NCI-H146 treated with DMSO at 0.1 percent for 48 hours (cell line): Measurements from ENCODE around the gene CORO2B.

Experiments used
- DNase-seq: peaks from one replicate; lab custom pipeline; 2025; ENCODE audit not compliant: unreplicated experiment; lab: John Stamatoyannopoulos, UW

Gene CORO2B

DNA sequence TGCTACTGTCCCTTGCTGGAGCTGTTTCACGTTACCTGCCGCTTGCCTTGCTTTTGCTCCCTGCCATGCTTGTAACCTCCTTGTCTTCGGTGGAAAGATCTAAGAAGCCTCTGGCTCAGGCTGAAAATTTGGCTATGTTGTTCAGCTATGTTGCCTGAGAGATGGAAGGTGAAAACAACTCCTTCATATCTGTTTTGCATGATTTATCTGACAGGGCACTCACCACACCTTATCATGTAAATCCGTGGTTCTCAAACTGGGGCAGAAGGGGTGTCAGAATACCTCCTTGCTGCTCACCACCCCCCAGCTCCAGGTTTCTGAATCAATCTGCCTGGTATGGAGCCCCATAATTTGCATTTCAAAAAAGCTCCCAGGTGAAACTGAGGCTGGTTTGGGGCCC is 6.5 kb upstream of the CORO2B start:
- no peak for DNase-seq

DNA sequence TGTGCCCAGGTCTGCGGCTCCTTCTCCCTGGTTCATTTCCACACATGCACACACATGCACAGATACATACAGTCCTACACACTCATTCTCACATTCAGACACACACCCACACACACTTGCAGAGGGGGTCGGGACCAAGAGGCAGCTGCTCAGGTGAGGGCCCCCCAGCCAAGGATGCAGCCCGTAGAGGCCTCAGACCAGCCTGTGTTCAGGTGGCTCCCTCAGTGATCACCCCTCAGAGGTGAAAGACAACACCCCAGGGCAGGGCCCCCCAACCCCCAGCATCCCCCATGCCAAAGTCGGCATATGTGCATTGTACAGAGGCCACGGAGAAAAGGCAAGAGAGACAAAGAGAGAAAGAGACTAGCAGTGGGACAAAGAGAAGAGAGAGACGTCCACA is 5.9 kb upstream of the CORO2B start:
- DNase-seq: no peak

DNA sequence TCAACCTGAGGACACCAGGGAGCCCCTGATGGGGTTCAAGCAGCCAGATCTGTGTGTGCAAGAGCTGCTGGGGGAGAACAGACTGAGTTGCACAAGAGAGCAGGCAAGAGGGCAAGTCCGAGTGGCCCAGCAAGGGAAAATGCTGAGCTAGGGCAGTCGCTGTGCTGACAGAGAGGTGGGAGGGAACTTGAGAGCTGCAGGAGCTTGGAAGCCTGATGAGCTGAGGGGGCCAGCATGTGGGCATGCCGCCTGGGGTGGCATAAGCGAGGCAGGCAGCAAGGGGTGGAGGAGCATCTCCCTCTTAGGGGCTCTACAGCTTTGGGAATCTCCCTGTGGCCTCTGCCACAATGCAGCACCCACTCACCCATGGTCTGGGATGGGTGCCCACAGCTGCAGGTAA is 4.7 kb upstream of the CORO2B start:
- DNase-seq: no peak

DNA sequence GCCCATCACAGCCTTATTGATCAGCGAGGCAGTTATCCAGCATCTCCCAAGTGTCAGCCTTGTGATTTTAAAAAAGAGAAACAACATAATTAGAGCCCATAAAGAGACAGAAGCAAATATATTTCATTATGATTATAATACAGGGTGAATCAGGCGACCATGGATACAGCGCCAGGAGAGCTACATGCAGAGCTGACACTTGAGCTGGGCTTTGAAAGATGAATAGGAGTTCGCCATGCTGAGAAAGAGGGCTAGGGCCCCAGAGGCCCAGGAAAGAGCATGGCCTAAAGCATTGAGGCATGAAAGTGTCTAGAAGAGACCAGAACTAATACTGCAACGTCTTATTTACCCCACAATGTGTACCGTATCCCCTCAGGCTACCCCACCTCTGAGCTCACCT is 4.2 kb upstream of the CORO2B start:
- no peak for DNase-seq

DNA sequence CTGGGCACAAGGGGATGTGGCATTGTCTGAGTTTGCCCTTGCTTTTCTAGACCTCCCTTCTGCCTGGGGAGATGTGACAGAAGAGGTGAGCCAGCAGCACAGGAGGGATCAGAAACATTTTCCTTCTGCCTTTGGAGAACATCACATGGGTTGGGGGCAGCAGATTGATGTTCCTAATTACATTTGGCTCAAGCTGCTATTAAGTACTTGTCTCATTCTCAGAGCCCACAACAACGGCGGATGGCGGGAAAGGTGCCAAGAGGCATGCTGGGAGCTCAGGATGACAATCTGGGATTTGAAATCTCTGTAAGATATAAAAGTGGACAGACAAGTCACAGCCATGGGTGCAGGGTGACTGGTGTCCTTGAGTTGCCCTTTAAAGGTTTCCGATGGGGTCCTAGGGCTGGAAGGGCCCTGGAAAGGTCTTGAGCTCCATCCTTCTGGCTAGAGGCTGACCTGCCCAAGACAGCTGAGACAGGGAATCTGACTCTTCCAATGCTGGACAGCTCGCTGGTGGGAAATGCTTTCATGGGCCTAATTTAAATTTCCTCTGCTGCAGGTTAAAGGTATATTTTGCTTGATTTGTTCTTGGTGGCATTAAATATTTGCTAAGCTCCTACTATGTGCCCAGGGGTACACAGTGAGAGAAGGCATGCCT is 2.4 kb upstream of the CORO2B start:
- DNase-seq: no peak

DNA sequence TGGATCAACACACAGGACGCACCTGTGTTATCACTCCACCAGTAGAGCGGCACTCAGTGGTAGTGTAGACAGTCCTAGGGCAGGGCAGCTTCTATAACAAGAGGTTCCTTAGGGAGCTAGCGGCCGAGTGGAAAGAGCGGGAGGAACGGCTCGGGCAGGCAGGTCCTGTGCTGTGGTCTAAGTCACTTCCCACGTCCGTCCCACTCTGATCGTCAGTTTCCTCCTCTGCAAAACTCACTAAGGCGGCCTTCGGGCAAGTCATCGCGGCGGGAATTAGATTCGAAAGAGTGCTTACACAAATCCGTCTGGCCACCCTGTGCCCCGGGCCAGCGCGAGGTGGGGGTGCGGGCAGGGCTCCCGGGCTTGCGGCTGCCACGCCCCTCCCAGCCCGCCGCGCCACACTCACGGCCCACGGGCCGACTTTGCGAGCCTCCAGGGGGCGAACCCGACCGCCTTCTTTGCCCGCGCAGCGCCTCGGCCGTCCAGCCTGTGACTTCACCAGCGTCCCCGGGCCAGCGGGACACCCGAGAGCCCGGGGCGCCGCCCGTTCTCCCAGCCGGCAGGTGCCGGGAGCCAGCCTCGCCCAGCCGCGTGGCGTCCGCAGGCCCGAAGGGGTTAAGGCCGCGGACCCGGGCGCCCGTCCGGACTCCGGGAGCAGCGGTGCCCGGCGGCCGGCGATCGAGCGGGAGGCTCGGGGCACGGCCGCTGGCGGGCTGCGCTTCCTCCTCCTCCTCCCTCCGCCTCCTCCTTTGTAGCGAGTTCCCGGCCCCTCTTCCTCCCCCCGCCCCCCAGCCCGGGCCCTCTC is 416 bp upstream of the CORO2B start:
- peak; percentile 32 for DNase-seq

DNA sequence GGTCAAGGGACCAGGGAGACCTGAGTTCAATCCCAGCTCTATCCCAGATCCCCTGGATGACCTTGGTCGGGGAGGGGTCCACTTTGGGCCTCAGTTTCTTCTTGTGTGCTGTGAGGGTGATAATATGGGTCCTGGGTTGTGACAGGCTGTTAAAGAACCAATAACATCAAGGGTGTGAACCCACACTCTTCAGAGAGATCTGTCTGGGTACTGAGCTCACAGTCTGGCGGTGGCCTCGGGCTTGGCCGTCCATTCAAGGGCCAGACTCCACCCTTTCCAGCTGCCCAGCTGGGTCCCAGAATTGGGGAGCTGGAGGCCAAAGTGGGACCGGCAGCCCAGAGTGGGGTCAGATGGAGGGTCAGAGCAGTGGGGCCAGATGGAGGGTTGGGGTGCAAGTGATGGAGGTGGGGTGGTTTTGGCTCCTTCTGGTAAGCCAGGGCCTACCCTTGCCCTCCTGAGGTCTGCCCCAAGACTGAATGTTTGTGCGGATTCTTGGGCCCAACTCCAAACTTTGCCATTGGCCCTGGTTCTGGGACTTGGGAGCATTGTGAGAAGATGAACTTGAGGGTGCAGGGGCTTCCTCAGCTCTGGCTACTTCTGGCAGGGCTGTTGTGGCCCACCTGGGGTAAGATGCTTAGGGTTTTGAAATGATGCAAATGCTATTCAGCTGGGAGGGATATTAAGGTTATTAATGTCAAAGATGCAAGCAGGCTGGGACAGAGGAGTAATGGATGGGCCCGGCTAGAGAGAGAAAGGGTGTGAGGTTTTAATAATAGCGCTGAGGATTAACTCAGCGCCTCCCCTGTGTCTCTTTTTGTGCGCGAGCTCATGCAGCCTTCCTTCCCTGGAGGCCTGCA is 1.5 kb downstream of the CORO2B start:
- no peak for DNase-seq

DNA sequence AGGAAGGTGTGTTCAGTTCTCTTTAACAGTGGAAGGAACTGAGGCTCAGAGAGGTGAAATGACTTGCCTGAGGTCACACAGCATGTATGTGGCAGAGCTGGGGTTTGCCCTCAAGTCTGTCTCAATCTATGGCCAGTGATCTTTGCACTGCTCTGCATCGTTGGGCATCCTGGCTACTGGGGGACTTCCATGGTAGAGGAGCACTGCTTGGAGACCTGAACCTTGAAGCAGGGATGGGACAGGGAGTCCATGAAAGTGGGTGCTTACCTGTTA is 2.0 kb downstream of the CORO2B start:
- DNase-seq: no peak

DNA sequence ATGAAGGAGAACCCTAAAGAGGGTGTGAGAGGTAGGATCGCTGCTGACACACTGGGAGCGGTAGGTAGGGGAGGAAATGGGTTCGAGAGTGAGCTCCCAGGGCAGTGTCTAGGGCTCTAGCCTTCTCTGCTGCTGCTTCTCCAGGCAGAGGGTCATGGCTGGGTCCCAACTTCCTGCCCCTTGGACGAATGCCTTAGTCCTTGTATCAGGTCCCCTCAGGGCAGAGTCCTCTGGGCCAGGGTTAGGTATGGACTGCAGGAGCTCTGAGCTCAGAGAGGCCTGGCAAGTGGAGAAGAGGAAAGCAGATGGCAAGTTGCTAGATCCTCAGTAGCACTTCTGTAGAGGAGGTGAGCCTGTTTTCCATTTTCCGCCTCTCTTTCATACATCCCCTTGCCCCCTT is 2.9 kb downstream of the CORO2B start:
- no peak for DNase-seq

DNA sequence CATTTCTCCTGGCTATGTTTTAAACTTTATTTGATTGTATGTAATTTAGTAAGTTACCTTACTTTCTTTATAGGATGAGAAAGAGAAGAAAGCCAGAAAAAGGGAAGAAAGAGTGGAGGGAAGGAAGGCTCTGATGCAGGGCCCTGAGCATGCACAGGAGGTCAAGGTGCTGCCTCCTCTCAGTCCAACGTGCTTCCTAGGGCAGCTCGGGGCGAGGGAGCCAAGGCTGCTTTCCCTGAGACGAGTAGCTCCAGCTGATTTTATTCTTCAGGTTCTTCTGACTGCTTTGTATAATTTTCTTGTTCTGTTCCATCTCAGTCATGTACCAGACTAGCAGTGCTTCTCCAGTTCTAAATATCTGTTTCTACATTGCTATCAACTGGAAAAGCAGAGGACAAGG is 3.4 kb downstream of the CORO2B start:
- DNase-seq: no peak

DNA sequence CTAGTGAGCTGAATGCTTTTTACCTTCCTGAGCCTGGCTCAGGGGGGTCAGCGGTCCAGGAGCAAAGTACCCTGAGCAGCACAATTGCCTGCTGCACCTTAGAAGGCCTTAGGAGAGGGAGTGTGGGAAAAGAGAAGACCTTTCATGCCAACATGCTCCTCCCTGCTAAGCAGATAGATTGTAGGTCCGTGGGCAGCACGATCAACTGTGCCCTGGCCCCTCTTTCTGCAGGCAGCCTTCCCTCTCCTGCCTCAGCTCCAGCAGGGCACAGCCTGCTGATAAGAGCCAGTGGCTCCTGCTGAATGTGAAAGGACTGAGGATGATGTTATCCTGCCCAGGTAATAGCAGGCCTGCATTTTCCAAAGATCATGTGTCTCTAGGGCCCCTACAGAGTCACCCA is 4.1 kb downstream of the CORO2B start:
- no peak for DNase-seq

DNA sequence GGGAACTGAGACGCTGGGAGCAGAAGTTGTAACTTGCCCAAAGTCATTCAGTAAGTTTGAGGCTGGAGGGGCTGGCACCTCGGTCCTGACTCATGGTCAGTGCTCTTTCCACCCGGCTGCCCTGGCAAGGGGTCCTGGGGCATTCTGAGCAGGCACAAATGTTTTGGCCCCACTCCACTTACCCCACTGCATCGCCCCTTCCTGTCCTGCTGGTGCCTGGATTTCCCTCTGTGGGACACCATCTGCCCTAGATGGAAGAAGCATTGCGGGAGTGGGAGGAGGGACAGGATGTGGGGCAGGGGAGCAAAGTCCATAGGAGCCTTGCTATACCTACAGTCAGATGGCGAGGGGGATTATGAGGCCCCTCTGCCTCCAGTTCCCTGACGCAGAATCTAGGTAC is 4.5 kb downstream of the CORO2B start:
- no peak for DNase-seq

DNA sequence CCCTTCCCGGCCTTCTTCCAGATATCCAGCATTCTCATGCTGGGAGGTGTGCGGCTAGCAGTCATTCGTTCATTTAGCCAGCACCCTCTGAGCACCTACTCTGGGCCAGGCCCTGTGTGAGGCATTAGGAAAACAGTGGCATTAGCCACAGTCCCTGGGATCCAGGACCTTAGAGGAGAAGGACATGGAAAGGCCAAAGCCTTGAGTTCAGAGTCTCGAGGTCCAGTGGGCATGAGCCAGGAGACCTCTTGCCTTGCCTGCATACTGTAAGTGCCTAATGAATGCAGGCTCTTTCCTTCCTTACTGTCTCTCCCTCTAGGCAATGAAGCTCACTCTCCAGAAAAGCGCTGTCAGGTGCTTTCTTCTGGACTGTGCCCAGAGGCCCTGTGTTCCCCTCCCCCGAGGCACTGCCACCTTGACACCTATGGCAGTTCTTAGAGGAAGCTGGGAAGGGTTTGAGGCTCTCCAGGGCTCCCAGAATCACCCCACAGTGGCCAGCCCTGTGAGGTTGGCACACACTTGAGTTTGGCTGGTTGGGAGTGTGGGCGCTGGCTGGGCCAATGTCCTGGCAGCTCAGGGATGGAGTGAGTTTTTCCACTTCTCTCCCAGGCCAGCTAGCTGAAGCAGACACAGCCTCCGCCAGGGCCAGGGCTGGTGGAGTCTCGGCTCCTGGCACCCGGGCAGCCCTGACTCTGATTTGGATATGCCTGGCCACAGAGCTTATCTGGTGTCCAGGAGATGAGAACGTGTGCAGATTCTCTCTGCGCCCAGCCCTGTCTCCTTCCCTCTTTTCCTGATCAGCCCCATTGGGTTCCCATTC is 5.4 kb downstream of the CORO2B start:
- DNase-seq: no peak

DNA sequence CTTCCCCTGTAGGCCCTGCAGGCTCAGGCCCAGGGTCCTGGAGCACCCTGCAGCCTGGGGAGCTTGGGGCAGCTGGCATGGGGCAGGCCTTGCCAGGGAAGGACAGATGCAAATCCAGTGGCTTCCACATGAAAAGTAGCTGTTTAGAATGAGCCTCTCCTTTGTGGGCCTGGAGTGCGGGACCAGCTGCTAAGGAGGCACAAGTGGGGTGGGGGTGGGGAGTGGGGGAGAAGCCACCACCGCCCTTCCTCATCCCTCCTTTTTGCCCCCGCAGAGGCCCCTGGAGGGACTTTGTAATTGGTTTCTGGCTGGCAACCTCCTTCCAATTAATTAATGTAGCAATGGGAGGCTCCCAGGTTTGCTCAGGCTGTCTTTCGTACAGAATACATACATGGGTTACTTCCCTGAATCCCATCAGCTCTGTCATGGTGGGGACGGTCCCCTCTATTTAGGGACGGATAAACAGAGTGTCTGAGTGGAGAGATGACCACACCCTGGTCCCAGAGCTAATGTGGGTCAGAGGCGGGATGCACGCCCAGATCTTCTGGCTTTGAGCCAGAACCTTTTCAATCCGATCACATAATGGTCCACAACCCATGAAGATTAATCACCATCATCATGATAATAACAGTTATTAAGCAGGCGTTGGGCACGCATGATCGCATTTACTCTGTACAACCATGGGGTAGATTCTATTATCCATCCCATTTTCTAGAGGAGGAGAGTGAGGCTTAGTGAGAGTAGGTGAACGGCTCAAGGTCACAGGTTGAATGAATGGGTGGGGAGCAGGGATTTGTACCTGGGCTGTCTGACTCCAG is 6.2 kb downstream of the CORO2B start:
- peak; percentile 51 for DNase-seq

DNA sequence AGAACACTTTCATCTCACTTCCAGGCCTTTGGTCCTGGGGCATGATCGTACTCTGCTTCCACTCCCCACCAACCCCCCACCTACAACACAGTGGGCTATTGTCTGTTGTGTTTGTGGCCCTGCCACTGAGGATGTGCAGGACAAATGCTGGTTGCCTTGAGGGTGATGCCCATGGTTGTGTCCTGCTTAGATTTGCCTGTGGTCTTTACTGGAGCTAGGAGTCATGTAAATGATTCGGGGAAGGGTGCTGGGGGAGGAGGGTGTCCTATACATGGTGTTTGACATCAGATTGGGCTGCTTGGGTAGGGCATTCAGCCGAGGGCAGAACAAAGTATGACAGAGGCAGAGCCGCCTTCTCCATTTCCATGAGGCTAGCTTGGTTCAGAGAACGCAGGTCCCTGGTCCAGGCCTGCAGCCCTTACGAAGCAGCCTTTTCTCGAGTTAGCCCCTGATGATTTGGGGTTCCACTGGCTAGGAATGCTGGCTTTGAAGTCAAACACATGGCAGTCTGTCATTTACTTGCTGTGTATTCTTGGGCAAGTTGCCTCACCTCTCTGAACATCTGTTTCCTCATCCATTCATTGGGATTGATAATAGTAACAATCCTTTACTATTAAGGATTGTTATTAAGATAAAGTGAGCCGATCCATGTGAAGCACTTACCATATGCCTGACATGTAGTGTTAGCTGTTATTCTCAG is 6.9 kb downstream of the CORO2B start:
- DNase-seq: no peak

DNA sequence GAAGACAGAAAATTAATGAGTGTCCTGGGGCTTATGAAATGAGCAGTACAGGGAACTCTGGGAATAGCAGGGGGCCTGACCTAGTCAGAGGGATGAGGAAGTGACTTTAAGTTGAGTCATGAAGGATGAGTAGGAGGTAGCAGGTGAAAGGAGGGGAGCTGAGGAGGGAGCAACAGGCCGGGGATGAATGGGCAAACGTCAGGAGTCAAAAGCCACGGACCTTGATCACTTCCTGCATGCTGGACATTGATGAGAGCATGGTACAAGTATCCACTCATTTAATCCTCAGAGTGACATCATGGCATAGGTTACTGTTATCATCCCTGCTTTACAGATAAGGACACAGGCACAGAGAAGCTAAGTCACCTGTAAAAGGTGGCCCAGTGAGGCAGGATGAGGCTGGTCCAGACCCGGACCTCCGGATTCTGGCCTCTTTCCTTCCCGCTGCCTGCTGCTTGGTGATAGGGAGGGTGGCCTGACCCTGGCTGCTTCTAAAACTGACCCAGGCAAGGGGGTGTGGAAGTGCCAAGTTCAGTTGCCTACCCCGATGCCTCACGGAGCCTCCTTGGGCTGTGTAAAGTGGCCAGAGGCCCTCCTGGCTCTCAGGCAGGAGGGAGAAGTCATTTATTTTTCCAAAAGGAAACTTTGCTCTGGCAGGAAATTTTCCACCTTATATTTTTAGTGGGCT is 7.6 kb downstream of the CORO2B start:
- DNase-seq: no peak

DNA sequence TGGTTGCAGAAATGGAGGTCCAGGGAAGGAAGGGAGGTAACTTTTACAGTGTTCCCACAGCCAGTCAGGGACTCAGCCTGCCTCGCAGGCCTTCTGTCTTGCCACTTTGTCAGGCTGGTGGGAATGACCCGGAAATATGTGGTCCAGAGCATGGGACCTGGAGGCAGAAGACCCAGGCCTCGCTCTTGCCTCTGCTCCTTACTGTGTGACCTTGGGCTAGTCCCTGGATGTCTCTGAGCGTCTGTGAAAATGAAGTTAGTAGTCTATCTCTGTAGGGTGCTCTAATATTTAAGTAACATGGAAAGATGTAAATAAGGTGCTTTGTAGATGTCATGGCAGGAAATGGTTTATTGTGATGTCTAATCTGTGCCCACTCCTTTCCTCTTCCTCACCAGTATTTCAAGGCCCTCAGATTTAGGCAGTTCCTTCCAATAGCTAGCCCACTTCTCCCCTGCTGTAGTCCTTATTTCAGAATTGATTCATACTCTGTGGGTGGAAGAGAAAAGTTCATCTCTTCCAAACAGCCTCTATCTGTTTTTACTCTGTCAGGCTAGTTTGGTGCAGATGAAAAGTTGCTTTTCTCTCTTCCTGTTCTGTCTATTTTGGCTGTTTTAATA is 9.1 kb downstream of the CORO2B start:
- DNase-seq: no peak

DNA sequence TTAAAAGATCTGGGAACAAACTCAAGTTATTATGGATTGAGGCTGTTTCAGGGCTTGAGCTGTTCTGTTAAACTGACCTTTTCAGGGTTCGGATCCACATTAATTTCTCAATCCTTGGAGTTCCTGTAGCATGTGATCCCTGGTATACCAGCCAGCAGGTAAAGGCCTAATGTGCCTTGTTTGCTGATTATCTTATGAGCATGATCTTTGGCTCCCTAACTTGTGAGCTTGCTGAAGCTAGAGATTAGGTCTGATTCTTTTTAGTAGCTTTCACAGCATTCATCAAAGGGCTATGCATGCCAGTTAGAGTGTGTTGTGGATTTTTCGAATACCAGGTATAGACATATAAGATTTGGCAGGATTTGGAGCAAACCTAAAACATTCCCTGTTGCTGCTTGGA is 10.3 kb downstream of the CORO2B start:
- DNase-seq: no peak
